Panc1 (cell line): Measurements from ENCODE around the gene TBC1D25.

ENCODE experiments used
- POLR2AphosphoS5 ChIP-seq: IDR thresholded peaks from 2 replicates; pipeline ENCODE4 v1.6.1; 2012; ENCODE audit warnings: mild to moderate bottlenecking, low read depth, low read length, moderate library complexity
- REST ChIP-seq, 2 experiments: IDR thresholded peaks; 2 replicates each; pipeline ENCODE4 v1.6.1; 2011 to 2012; ENCODE audit warnings: low read depth in 2 of 2, control low read depth in 1 of 2, low read length in 1 of 2, mild to moderate bottlenecking in 1 of 2, moderate library complexity in 1 of 2; ENCODE audit not compliant: insufficient read depth in 1 of 2
- SIN3A ChIP-seq: IDR thresholded peaks from 2 replicates; pipeline ENCODE4 v1.6.1; 2012; ENCODE audit warnings: low read depth, mild to moderate bottlenecking, low read length, moderate library complexity, borderline replicate concordance; ENCODE audit not compliant: insufficient read depth
- TCF7L2 ChIP-seq: IDR thresholded peaks from 2 replicates; pipeline ENCODE4 v1.6.1; 2011; ENCODE audit warnings: mild to moderate bottlenecking, low read depth, low read length, inconsistent platforms
- TF ChIP-seq, protein P1 (sequence below): fragments of 450-650 bp; IDR thresholded peaks from 2 replicates; pipeline ENCODE4 v1.5.1; 2017; ENCODE audit warnings: mild to moderate bottlenecking

- TF ChIP-seq, protein P1, sequence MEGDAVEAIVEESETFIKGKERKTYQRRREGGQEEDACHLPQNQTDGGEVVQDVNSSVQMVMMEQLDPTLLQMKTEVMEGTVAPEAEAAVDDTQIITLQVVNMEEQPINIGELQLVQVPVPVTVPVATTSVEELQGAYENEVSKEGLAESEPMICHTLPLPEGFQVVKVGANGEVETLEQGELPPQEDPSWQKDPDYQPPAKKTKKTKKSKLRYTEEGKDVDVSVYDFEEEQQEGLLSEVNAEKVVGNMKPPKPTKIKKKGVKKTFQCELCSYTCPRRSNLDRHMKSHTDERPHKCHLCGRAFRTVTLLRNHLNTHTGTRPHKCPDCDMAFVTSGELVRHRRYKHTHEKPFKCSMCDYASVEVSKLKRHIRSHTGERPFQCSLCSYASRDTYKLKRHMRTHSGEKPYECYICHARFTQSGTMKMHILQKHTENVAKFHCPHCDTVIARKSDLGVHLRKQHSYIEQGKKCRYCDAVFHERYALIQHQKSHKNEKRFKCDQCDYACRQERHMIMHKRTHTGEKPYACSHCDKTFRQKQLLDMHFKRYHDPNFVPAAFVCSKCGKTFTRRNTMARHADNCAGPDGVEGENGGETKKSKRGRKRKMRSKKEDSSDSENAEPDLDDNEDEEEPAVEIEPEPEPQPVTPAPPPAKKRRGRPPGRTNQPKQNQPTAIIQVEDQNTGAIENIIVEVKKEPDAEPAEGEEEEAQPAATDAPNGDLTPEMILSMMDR, result no peak
- TF ChIP-seq POLR2AphosphoS5 (no peak), REST (IDR thresholded peaks at IDR 0.05; ENCODE audit: insufficient read depth in 1 of 2, low read depth in 2 of 2, low read length in 1 of 2) (no peak), TCF7L2 (no peak), SIN3A (no peak)
Measured at GRCh38 chrX:48538641-48539344, 721 bp upstream of the TBC1D25 start.
